ENCODE measurements around the gene ZNF750.
"Not testable (repeated sequence)": the region's sequence is repeated elsewhere in the genome, so short reads cannot be mapped to it uniquely, and the experiment has no call there.

ZNF750 gene

GRCh38 chr17:82793974-82794630 lies 45.7 kb downstream of the ZNF750 start:
- DNase-seq (ENCODE audit: low read depth) = no peak

DNA sequence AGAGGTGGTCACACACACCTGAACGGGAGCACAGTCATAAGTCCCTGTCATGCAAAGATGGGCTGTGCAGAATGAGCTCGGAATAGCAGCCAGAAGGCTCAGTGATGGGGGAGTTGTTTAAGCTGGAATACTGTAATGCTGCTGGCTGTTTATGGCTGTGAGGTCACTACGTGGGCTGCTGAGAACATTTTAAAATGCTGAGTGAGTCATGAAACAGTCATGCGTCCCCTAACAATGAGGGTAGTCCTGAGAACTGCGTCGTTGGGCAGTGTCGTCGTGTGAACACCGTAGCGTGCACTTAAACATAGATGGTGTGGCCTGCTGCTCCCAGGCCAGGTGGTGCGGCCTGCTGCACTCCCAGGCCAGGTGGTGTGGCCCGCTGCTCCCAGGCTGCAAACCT lies 48.3 kb downstream of the ZNF750 start:
- no peak for DNase-seq (ENCODE audit: low read depth)

- DNase-seq (ENCODE audit: low read depth) = no peak
Observed at GRCh38 chr17:82790391-82790790, 49.4 kb downstream of the ZNF750 start.

DNA sequence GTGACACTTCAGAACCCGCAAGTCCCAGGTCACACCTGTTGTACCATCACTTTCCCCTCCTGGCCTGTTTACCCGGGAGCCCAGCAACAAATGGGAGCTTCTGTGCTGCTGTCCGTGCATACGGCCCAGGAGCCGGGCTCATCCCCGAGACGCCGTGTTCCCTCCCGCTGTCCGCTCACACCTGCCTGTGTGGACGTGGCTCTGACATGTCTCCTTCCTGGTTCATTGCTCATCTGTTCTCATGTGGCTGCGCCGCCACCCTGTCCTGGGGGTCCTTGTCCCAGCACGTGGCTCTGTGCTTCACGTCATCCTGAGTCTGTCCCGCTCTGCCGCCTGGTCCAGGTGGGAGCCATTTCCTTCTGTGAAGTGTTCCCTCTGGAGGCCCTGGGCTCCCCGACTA lies 50.0 kb downstream of the ZNF750 start:
- DNase-seq (ENCODE audit: low read depth) = no peak

DNA sequence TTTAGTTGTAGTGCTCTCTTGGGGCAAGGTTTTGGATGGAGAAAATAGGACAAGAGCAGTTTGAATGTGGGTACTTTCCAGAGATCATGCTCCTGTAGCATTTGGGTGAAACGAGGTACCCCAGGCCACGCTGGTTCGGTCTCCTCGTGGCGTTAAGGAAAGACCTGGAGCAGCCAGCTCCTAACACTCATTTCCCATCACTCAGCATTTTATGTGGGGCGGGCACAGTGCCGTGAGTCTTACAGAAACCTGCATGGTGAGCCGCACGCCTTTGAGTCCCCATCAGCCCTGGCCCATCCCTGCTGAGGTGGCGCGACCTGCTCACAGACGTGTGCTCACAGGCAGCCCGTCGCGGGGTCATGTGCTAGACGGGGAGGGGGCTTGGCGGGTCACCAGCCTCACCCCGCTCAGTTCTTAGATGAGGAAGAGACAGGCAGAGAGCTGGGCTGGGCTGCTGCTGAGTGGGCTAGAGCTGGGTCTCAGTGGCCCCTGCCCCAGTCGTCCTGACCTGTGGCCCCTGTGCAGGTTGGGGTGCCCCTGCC lies 50.7 kb downstream of the ZNF750 start:
- no peak for DNase-seq (ENCODE audit: low read depth)

GRCh38 chr17:82788206-82789001 lies 51.4 kb downstream of the ZNF750 start:
- DNase-seq (ENCODE audit: low read depth) = no peak

DNA sequence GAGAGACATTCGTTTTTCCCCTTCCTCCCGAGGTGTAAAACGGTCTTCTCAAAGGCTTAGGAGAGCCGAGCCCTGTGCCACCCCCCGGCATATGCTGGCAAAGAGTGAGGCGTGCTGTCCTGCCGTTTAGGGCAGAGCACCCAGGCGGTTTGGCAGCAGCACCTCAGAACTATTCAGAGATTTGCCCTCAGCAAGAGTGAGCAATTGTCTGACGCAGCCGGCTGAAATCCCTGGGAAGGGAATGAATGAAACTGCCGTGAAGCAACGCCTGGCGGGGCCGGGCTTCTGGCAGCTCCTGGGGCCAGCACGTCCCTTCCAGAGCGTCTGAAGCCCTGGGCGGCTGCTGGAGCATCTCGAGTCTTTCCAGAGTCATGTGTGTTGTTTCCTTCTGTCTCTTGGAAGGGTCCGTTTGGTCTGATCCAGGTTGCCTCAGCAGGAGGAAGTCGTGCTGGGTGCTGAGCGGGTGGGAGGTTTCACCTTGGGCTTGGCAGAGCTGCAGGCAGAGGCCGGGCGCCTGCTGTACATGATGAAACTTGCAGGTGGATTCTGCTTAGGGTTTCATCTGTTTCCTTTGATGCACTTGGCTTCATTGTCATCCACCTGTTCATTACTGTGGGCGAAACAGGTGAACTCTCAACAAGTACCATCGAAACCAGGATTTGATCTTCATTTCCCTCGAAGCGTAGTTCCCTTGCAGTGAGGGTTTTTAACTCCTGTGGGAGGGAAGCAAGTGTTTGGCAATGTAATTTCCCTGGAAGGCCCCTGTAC lies 52.6 kb downstream of the ZNF750 start:
- DNase-seq (ENCODE audit: low read depth) = no peak

DNA sequence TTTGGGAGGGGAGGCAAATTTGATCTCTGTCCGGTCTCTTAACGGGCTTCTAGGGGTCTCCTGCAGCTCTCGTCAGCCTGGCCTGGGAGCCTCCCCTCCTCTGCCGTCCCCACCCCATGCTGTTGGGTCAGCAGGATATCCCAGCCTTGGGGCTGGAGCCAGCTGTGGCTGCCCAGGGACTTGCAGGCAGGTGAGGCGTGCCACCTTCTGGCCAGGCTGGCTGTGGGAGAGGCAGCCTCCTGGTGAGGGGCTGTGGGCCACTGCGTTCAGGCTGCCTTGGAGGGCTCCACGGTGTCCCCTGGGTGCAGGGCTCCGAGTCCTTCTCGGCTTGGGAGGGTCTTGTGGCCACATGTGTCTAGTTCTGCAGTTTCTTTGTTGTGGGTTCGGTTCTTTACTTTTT lies 53.4 kb downstream of the ZNF750 start:
- DNase-seq (ENCODE audit: low read depth) = no peak

DNA sequence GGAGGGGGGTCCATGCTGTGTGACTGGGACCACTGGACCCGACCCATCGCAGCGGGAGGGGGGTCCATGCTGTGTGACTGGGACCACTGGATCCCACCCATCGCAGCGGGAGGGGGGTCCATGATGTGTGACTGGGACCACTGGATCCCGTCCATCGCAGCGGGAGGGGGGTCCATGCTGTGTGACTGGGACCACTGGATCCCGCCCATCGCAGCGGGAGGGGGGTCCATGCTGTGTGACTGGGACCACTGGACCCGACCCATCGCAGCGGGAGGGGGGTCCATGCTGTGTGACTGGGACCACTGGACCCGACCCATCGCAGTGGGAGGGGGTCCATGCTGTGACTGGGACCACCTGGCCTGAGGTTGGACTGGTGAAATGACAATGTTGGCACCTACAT lies 54.2 kb downstream of the ZNF750 start:
- not testable (repeated sequence) for DNase-seq (ENCODE audit: low read depth)

DNA sequence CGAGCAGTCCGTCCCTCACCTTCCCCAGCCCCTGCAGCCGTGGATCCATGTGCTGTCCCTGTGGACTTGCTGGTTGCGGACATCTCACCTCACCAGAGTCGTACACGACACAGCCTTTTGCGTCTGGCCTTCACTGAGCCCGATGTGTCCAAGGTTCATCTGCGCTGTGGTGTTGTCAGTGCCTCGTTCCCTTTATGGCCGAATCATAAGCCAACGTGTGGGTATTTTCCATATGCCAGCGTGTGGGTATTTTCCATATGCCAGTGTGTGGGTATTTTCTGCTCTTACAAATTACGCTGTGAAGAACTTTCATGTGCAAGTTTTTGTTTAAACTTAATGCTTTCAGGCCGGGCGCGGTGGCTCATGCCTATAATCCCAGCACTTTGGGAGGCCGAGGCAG lies 56.3 kb downstream of the ZNF750 start:
- no peak for DNase-seq (ENCODE audit: low read depth)

DNA sequence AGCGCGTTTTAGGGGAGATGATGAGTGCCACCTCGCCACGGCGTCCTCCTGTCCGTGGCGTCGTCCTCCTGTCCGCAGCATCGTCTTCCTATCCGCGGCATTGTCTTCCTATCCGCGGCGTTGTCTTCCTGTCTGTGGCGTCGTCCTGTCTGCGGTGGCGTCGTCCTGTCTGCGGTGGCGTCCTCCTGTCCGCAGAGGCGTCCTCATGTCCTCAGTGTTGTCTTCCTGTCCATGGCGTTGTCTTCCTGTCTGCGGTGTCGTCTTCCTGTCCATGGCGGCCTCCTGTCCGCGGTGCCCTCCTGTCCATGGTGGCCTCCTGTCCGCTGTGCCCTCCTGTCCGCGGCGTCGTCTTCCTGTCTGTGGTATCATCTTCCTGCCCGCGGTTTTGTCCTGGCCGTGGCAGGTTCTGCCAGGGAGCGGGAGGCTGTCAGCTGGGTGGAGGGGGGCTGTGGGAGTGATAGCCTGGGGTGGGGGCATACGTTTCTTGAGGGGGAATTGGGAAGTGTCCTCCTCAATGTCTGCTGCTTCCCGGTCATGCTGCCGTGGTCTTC lies 57.1 kb downstream of the ZNF750 start:
- DNase-seq (ENCODE audit: low read depth) = no peak

- DNase-seq (ENCODE audit: low read depth) = peak; percentile 23
Observed at GRCh38 chr17:82781894-82782274, 57.9 kb downstream of the ZNF750 start.

DNA sequence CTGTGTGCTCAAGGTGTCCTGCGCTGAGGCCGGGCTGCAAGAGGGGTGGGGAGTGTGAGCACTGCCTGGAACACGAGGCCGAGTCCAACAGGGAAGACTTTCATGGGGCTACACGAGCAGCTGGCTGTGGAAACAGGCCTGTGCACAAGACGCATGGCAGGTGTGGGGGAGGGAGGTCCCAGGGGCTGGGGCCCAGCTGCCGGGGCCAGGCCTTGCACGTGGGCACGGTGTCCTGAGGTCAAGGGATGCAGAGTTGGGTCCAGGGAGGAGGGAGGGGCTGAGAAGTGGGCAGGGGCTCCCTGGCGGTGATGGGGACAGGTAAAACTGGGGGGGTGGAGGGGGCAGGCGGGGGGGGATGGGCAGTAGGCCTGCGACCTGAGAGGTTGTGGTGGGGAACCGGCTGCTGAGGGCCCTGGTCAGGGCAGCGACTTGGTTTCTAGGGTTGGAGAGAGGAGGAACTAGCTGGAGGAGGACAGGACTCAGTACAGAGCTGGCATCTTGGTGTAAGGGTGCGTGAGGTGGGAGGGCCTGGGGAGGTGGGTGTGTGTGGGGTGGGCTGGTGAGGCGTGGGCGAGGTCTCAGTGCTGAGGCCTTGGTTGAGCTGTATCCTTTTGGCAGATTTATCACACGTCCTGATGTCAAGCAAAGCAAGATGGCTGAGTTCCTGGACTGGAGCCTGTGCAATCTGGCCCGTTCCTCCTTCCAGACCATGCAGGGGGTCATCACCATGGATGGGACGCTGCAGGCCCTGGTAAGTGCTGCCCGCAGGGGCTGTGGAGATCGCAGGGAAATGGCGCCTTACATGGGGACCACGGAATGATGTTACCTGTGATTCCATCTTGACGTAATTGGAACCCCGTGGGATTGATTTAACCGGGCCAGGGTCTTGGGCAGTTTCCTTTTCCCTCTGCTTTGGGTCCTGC lies 58.6 kb downstream of the ZNF750 start:
- no peak for DNase-seq (ENCODE audit: low read depth)

DNA sequence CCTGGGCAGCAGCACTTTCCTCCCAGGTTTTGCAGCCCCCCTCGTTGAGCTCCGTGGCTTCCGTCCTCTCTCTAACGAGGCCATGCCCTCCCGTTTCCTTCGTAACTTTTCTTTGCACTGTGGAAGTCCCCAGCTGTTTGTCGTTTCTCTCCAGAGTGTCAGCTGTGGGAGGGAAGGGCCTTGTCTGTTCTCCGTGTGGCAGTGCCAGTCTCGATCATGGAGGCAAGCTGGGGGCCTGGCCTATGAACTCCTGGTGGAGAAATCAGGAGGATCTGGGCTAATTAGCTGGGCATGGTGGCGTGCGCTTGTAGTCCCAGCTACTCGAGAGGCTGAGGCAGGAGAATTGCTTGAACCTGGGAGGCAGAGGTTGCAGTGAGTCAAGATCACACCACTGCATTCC lies 59.6 kb downstream of the ZNF750 start:
- no peak for DNase-seq (ENCODE audit: low read depth)

DNA sequence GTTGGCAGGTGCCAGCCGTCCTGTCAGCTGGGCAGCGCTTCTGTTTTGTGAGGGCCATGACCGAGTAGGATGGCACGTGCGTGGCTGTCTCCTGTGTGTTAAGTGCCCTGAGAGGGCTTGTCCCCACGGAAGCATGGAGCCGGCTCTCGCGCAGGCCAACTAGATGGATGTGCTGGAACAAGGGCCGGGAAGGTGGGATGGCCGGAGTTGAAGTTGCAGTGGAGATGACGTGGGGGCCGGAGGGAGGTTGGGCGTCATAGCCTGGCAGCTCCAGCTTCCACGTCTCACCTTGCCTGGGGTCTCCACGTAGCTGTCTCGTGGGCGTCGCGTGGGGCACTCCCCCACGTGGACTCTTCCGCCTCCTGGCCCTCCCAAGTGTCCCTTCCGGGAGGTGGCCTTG lies 60.3 kb downstream of the ZNF750 start:
- DNase-seq (ENCODE audit: low read depth) = no peak

Data from HS-27A (cell line).